Ovary (tissue), 3 donors: ENCODE data around the gene PDK3.

ENCODE experiments used
- EP300 ChIP-seq: sonication (generic); formaldehyde crosslinking; IDR thresholded peaks from one replicate; pipeline ENCODE4 v1.6.1; 2017; ENCODE audit warnings: antibody characterized with exemption
- POLR2A ChIP-seq: fragments of 450-650 bp; IDR thresholded peaks from one replicate; pipeline ENCODE4 v1.6.1; 2017; ENCODE audit warnings: antibody characterized with exemption, mild to moderate bottlenecking, moderate library complexity
- TF ChIP-seq, protein P1 (sequence below), 3 donors: fragments of 450-650 bp in 2 of 3; fragments of 200-600 bp in 1 of 3; IDR thresholded peaks; one replicate each; pipeline versions ENCODE4 v1.5.1 to v1.8.0; 2016 to 2022; ENCODE audit warnings: antibody characterized with exemption in 3 of 3, mild to moderate bottlenecking in 1 of 3
- donor health status: DM: no; HTN: no; CAD: no.

- TF ChIP-seq POLR2A (no peak), EP300 (no peak)
- TF ChIP-seq, protein P1, sequence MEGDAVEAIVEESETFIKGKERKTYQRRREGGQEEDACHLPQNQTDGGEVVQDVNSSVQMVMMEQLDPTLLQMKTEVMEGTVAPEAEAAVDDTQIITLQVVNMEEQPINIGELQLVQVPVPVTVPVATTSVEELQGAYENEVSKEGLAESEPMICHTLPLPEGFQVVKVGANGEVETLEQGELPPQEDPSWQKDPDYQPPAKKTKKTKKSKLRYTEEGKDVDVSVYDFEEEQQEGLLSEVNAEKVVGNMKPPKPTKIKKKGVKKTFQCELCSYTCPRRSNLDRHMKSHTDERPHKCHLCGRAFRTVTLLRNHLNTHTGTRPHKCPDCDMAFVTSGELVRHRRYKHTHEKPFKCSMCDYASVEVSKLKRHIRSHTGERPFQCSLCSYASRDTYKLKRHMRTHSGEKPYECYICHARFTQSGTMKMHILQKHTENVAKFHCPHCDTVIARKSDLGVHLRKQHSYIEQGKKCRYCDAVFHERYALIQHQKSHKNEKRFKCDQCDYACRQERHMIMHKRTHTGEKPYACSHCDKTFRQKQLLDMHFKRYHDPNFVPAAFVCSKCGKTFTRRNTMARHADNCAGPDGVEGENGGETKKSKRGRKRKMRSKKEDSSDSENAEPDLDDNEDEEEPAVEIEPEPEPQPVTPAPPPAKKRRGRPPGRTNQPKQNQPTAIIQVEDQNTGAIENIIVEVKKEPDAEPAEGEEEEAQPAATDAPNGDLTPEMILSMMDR (IDR thresholded peaks at IDR 0.05) = no peak
Observed at GRCh38 chrX:24423960-24424359, 41.1 kb upstream of the PDK3 start.
